Ovary (tissue), 9 donors: ENCODE measurements around the gene PSMC6. TPM values are rescaled to one million over a fixed set of nuclear protein-coding genes. Genes with fewer than 3 reads are reported as not detected.

Source experiments
- DNase-seq, 5 donors: peaks; one replicate each; pipeline ENCODE4 v3.0.0-alpha.2; 2019 to 2020
- H3K27ac ChIP-seq, 2 donors: fragments of 200-600 bp; one replicate each; pipeline versions ENCODE4 v1.5.1 to v1.8.0; 2019 to 2022
- H3K27me3 ChIP-seq: fragments of 200-600 bp; one replicate; pipeline ENCODE4 v1.8.0; 2022
- H3K36me3 ChIP-seq: fragments of 200-600 bp; sonication (generic); one replicate; pipeline ENCODE4 v1.5.1; 2019
- H3K4me1 ChIP-seq: one replicate; pipeline ENCODE4 v1.8.1; 2013; ENCODE audit warnings: mild to moderate bottlenecking, moderate library complexity; ENCODE audit not compliant: insufficient read depth
- H3K4me3 ChIP-seq: fragments of 200-600 bp; sonication (generic); one replicate; pipeline ENCODE4 v1.5.1; 2017
- H3K9me3 ChIP-seq, 2 donors: fragments of 200-600 bp in 1 of 2; sonication (generic) in 1 of 2; one replicate each; pipeline versions ENCODE4 v1.5.1 to v1.8.1; 2013 to 2019; ENCODE audit warnings: mild to moderate bottlenecking in 1 of 2, moderate library complexity in 1 of 2
- CTCF ChIP-seq, 3 donors: fragments of 450-650 bp in 2 of 3; fragments of 200-600 bp in 1 of 3; IDR thresholded peaks; one replicate each; pipeline versions ENCODE4 v1.5.1 to v1.8.0; 2016 to 2022; ENCODE audit warnings: antibody characterized with exemption in 3 of 3, mild to moderate bottlenecking in 1 of 3
- EP300 ChIP-seq: sonication (generic); formaldehyde crosslinking; IDR thresholded peaks from one replicate; pipeline ENCODE4 v1.6.1; 2017; ENCODE audit warnings: antibody characterized with exemption
- POLR2A ChIP-seq: fragments of 450-650 bp; IDR thresholded peaks from one replicate; pipeline ENCODE4 v1.6.1; 2017; ENCODE audit warnings: antibody characterized with exemption, mild to moderate bottlenecking, moderate library complexity
- WGBS, 3 donors: extraction: QIAGEN DNeasy Blood & Tissue Kit in 1 of 3; methylation state at CpG; one replicate each; pipeline versions ENCODE4 v1.1.5 to v1.1.7; 2013 to 2017; 5-methylcytosine and 5-hydroxymethylcytosine counted together
- intact Hi-C, 4 donors: fragments of 100-400 bp; cut with DNase I; formaldehyde crosslinking; loops; one replicate each; pipeline versions ENCODE4 v1.11.0 to v1.15.1; 2022 to 2023
- polyA plus RNA-seq, 2 donors: library from polyadenylated mRNA; stranded (reverse); fragments of 200-250 nt in 1 of 2; fragments of 350-450 nt in 1 of 2; fragmentation: Illumina TruSeq in 1 of 2; extraction: RNeasy Lipid Tissue Mini Kit (QIAGEN cat#74804) in 1 of 2; gene quantifications; one replicate each; pipeline ENCODE4 v1.2.3, GENCODE V29; 2013 to 2014
- total RNA-seq, 7 donors: library from RNA; depleted of rRNA in 2 of 7; stranded (reverse); fragments of >200 nt in 2 of 7; fragmentation: NEBNext Ultra II Directional in 3 of 7; extraction: Animal tissue kit (Norgen Biotek cat#: 25700) in 3 of 7; gene quantifications; one replicate each; pipeline versions ENCODE4 v1.1.0 to v1.2.4, GENCODE V29; 2016 to 2023
- donor health status: DM: no; HTN: no; CAD: no; lungs with moderate emphysema.
- donor health status: DM: no; HTN: no; CAD: no.
- donor health status: Bipolar disorder and iron deficiency.
- donor health status: DM: yes; HTN: yes; CAD: no.
- donor health status: DM: no; HTN: no; CAD: no.
- donor health status: DM: yes; HTN: yes; CAD: no.

The PSMC6 gene
- total and polyA plus RNA-seq, 9 donors = 52.5 to 78.5 (median 71.2) TPM

GRCh38 chr14:52661314-52661713, 45.7 kb upstream of the PSMC6 start:
- TF ChIP-seq CTCF (IDR thresholded peaks at IDR 0.05) = no peak
- no peak for TF ChIP-seq POLR2A
- TF ChIP-seq EP300 = no peak
- Histone ChIP-seq H3K4me1 (no peaks in the 10 kb centered on the region), H3K27ac (no peak overlapping the region), H3K9me3 (no peaks in the 10 kb centered on the region), H3K36me3 (no peaks in the 10 kb centered on the region), H3K4me3 (no peak overlapping the region), H3K27me3 (no peaks in the 10 kb centered on the region)
- 93 to 97% (median 95%) methylated on average over 2 of the region's 2 CpGs for WGBS, 3 donors
- DNase-seq = no peak
- intact Hi-C loops = no loop called here

GRCh38 chr14:52663850-52664249, 43.1 kb upstream of the PSMC6 start:
- H3K27ac ChIP-seq = no peak overlapping the region
- no peak overlapping the region for H3K4me3 ChIP-seq
- TF ChIP-seq POLR2A = no peak
- TF ChIP-seq CTCF (IDR thresholded peaks at IDR 0.05) = no peak
- no peak for TF ChIP-seq EP300
- H3K27me3 ChIP-seq = no peaks in the 10 kb centered on the region
- no peaks in the 10 kb centered on the region for H3K9me3 ChIP-seq
- intact Hi-C loops = no loop called here
- WGBS, 3 donors = 90 to 94% (median 90%) methylated on average over 2 of the region's 2 CpGs
- no peaks in the 10 kb centered on the region for H3K36me3 ChIP-seq
- no peak for DNase-seq
- no peaks in the 10 kb centered on the region for H3K4me1 ChIP-seq

- WGBS, 3 donors = 97 to 99% (median 98%) methylated on average over 2 of the region's 2 CpGs
- no peak for DNase-seq
- TF ChIP-seq CTCF (IDR thresholded peaks at IDR 0.05) = no peak
- no peak for TF ChIP-seq POLR2A
- TF ChIP-seq EP300 = no peak
Observed at GRCh38 chr14:52678591-52678990, 28.4 kb upstream of the PSMC6 start.

GRCh38 chr14:52683985-52684520, 22.9 kb upstream of the PSMC6 start:
- no peaks in the 10 kb centered on the region for H3K27me3 ChIP-seq
- H3K36me3 ChIP-seq = no peaks in the 10 kb centered on the region
- TF ChIP-seq POLR2A (no peak), CTCF (IDR thresholded peaks at IDR 0.05) (no peak), EP300 (no peak)
- DNase-seq = no peak
- WGBS, 3 donors = 77 to 80% (median 78%) methylated on average over 2 of the region's 2 CpGs
- H3K9me3 ChIP-seq = no peaks in the 10 kb centered on the region
- intact Hi-C loops = no loop called here
- H3K4me1 ChIP-seq = no peaks in the 10 kb centered on the region
- no peak overlapping the region for H3K27ac ChIP-seq
- H3K4me3 ChIP-seq = no peak overlapping the region

More at GRCh38 chr14:52678591-52678990, 28.4 kb upstream of the PSMC6 start:
- H3K4me1 ChIP-seq = no peaks in the 10 kb centered on the region
- intact Hi-C loops = no loop called here
- H3K27me3 ChIP-seq = no peaks in the 10 kb centered on the region
- H3K27ac ChIP-seq = no peak overlapping the region
- H3K36me3 ChIP-seq = no peaks in the 10 kb centered on the region
- H3K9me3 ChIP-seq = no peaks in the 10 kb centered on the region
- no peak overlapping the region for H3K4me3 ChIP-seq
